ENCODE data around the gene ZCCHC24.

Gene ZCCHC24

DNA sequence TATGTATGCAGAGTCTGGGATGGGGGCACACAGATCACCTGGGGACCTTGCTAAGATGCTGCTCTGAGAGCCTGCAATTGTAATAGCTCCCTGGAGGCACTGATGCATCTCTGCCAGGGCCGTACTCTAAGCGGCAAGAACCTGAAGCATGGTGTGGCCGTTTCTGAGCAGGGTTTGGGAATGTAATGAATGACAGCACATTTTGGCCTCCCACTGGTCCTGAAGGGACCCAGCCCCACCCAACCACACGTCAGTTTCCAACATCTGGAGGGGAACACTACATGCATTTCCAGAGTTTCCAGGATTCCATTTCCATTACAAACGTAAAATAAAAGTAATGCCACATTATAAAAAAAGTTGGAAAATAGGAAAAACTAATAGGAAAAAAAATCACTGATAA, 14.0 kb downstream of the ZCCHC24 start:
- DNase-seq (ENCODE audit: low spot score) = no peak

DNA sequence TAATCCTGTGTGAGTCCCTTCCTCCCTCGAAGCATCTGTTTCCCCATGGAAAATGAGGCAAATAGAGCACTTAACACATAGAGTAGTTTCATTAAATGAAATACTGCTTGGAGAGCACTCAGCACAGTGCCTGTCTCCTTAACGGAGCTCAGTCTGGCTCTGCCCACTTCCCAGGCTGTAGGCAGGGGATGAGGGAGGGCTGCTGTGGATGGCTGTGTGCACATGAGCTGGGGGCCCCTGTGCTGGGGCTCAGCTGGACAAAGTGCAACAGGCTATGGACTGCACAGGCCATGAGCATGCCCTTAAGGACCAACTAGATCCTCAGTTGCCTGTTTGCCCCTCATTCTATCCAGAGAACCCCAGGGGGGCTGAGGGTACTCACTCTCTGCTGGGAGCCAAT, 14.5 kb downstream of the ZCCHC24 start:
- DNase-seq (ENCODE audit: low spot score) = no peak

DNA sequence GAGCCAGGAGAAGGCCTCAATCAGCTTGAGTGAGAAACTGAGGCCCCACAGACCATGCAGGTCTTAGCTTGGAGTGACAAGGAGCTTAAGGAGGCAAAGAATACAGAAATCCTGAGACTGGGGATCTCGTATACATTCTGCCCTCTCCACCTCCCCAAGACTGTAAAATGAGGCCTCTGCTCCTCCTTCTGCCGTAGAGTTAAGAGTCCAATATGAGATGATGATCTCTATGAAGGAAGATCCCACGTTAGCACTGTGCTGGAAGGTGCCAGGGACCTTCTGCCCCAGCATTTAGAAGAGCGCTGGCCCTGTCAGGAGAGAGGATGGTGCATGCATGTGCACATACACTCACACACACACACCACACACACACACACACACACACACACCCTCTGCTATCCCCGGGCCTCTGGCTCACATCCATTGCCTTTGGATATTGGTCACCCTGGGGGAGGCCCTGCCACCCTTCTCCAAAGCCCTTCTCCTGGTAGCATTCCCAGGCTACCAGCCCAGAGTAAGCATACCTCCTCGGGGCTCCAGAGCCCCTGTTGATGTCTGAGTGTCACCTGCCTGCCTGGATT, 15.0 kb downstream of the ZCCHC24 start:
- DNase-seq (ENCODE audit: low spot score) = no peak

- DNase-seq (ENCODE audit: low spot score) = no peak
Observed at GRCh38 chr10:79429751-79430150, 15.7 kb downstream of the ZCCHC24 start.

- no peak for DNase-seq (ENCODE audit: low spot score)
Observed at GRCh38 chr10:79427965-79428364, 17.5 kb downstream of the ZCCHC24 start.

GRCh38 chr10:79425074-79425532, 20.3 kb downstream of the ZCCHC24 start:
- no peak for DNase-seq (ENCODE audit: low spot score)

GRCh38 chr10:79424221-79425073, 21.0 kb downstream of the ZCCHC24 start:
- DNase-seq (ENCODE audit: low spot score) = no peak

DNA sequence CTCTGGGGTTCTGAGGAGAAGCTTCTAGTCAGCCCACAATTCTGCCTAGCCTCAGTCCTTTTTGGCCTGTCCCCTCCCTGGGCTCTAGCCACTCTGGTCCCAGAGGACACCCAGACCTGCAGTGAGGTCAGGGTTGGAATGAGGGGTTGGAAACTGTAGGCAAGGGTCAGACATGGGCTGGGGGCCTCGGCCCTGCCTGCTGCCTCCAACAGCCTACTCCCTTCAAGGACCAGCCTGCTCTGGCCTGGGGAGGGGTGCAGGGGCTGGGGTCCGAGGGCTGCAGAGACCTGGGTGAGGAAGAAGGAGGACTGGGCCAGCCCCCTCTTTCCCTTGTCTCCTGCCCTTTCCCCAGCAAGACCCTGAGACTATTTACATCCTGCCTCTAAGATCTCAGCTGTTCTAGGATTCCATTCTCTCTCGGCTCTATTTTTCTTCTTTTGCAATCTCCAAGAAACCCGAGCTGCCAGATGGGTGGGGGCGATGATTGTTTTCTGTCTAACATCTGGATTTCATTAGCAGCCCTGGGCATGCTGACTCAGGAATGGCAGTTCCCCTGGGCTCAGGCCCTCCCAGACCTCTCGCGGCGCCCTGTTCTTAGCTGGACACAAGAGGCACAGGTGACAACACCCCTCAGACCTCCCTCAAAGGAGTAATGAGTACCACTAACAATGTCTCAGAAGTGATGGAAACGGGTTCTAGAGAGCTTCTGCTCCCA, 23.1 kb downstream of the ZCCHC24 start:
- no peak for DNase-seq (ENCODE audit: low spot score)

- DNase-seq (ENCODE audit: low spot score) = no peak
Observed at GRCh38 chr10:79420974-79421688, 24.3 kb downstream of the ZCCHC24 start.

- no peak for DNase-seq (ENCODE audit: low spot score)
Observed at GRCh38 chr10:79418886-79419595, 26.4 kb downstream of the ZCCHC24 start.

DNA sequence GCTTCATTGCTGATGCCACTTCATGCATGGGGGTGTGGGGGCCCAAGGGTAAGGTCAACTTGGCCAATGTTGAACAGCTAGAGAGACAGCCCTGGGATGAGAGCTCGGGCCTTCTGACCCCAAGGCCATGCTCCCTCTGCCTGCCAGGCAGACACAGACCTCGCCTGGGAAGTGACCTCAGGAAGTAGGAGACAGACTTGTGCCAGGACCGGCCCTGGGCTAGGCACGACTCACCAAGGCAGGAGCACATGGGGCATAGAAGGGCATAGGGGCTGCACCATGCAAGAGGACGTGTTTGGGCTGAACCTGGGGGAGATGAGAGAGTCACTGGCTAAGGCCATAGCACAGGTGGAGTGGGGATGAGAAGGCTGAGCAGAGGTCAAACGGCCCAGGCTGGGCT, 27.1 kb downstream of the ZCCHC24 start:
- no peak for DNase-seq (ENCODE audit: low spot score)

DNA sequence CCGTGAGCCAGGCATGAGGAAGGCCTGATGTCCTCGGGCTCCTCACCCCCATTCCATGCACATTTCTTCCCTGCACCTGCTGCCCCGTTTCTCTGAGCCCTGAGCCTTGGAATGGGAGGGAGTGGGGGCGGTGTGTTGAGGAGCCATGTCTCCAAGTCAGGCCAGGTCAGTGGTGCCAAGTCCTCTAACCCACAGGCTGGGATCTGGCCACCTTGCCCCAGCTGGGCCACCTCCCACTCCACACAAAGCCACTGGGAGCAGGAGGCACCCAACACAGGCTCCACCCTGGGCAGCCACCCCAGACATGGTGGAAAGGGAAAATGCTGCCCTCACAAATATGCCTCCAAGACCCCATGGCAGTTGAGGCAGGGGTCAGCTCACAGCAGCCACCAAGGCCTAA, 27.7 kb downstream of the ZCCHC24 start:
- no peak for DNase-seq (ENCODE audit: low spot score)

GRCh38 chr10:79417266-79417665, 28.2 kb downstream of the ZCCHC24 start:
- DNase-seq (ENCODE audit: low spot score) = no peak

GRCh38 chr10:79416578-79417255, 28.7 kb downstream of the ZCCHC24 start:
- no peak for DNase-seq (ENCODE audit: low spot score)

DNA sequence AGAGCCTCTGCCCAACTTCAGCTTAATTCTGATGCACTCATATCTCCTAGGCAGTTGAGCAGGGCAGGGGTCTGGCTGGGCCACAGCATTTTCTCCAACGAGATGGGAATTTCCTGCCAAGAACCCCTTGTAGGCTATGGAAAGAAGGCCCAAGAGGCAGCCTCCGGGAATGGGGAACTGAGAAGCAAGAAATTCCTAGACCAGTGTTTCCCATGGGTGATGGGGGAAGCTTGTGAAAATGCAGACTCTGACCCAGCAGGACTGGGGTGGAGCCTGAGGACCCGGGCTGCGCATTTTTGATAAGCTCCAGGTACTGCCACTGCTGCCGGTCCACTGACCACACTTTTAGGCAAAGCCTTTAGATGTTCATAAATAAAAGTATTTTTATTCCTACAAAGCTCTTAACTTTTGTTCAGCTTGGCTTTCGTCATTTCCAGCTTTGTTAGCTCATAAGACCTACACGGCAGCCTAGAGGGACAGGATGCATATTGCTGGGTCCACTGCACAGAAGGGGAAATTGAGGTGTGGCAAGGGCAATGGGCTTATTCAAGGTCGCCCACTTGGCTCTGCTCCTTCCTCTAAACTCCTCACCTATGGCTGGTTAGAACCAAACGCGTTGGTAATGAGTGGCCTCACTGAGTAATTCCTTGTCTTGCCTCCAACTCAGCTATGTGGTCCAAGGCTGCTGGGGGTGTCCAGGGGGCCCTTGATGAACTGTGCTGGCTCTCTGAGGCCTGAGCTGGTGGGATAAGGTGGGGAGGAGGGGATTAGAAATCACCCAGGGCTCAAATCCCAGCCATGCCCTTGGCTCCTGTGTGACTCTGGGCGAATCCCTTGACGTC, 29.5 kb downstream of the ZCCHC24 start:
- no peak for DNase-seq (ENCODE audit: low spot score)

GRCh38 chr10:79414714-79415113, 30.7 kb downstream of the ZCCHC24 start:
- no peak for DNase-seq (ENCODE audit: low spot score)

- no peak for DNase-seq (ENCODE audit: low spot score)
Observed at GRCh38 chr10:79413196-79413595, 32.2 kb downstream of the ZCCHC24 start.

GRCh38 chr10:79412516-79412915, 32.9 kb downstream of the ZCCHC24 start:
- DNase-seq (ENCODE audit: low spot score) = no peak

DNA sequence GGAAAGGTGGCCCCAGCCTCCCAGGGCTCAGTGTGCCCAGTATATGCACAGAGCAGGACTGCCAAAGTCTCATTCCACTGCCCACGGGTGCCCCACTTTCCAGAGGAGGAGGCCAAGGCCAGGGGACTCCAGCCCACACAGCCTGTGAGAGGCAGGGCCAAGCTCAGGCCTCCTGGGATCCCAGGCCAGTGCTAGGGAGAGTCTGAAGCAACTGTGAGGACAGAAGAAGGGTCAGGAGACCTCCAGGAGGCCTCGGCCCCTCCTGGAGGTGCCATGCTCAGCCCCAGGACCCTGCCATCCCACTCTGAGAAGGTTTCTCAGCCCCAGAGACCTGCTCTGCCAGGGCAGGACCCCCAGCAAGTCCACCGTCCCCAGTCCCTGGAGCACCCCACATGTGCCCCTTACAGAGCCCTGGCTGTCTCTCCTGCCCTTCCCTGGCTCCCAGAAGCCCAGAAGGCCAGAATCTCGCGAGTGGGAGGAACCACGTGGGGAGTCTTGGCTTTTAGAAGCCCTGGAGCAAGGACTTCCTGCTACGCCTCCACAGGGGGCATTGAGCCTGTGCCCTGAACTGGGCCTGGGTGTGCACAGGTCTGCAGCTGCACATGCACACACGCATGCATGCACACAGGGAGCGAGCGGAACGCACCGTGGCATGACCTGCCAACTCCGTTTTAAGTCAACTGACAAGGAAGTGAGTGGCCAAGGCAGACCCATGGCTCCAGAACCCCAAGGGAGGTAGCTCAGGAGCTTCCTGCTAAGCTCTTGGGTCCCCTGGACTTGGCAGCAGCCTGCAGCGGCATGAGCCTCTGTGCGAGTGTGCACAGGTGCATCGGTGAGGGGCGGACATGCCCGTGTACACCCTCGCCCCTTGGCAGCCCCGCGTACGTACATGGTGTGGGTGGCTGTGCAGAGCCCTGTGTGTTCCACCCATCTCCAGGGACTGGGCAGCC, 33.6 kb downstream of the ZCCHC24 start:
- no peak for DNase-seq (ENCODE audit: low spot score)

Measured in left forelimb (tissue), 1 donor.